Mucosa of descending colon (tissue), 3 donors: Measurements from ENCODE around the gene PRR18. TPM values are rescaled to one million over a fixed set of nuclear protein-coding genes. Genes with fewer than 3 reads are reported as not detected.

ENCODE experiments used
- ATAC-seq: fragments of 200-7000 bp; cut with Tn5 transposase; one replicate; pipeline ENCODE4 v1.9.1; 2020; ENCODE audit warnings: mild to moderate bottlenecking, moderate library complexity
- DNase-seq, 3 donors: peaks; one replicate each; pipeline ENCODE4 v3.0.0-alpha.2; 2020
- H3K36me3 ChIP-seq: fragments of 200-600 bp; one replicate; pipeline ENCODE4 v1.8.0; 2021; ENCODE audit warnings: low read depth, mild to moderate bottlenecking
- H3K4me1 ChIP-seq: fragments of 200-600 bp; one replicate; pipeline ENCODE4 v1.8.0; 2021; ENCODE audit warnings: low read depth, mild to moderate bottlenecking
- H3K4me3 ChIP-seq: fragments of 200-600 bp; one replicate; pipeline ENCODE4 v1.8.0; 2021; ENCODE audit warnings: mild to moderate bottlenecking
- H3K9me3 ChIP-seq: fragments of 200-600 bp; one replicate; pipeline ENCODE4 v1.8.0; 2021; ENCODE audit warnings: mild to moderate bottlenecking
- intact Hi-C, 2 donors: fragments of 100-400 bp; cut with DNase I in 1 of 2; cut with micrococcal nuclease in 1 of 2; formaldehyde crosslinking; loops; one replicate each; pipeline versions ENCODE4 v1.11.0 to v1.11.1; 2022; cut with DNase I, micrococcal nuclease
- total RNA-seq, 3 donors: library from RNA; stranded (reverse); fragmentation: NEBNext Ultra II Directional in 2 of 3; extraction: Animal tissue kit (Norgen Biotek cat#: 25700) in 2 of 3; gene quantifications; one replicate each; pipeline versions ENCODE4 v1.2.1 to v1.2.4, GENCODE V29; 2021 to 2023
- TF ChIP-seq, protein P1 (sequence below): fragments of 200-600 bp; IDR thresholded peaks from one replicate; pipeline ENCODE4 v1.8.0; 2022; ENCODE audit warnings: antibody characterized with exemption, mild to moderate bottlenecking
- donor health status: DM: no; HTN: no; CAD: no; lungs with moderate emphysema.
- donor health status: DM: no; HTN: no; CAD: no.
- donor health status: DM: no; HTN: yes; CAD: no.

The PRR18 gene
- total RNA-seq, 3 donors from 2014 or later = 0.13 TPM; not detected in 2

DNA sequence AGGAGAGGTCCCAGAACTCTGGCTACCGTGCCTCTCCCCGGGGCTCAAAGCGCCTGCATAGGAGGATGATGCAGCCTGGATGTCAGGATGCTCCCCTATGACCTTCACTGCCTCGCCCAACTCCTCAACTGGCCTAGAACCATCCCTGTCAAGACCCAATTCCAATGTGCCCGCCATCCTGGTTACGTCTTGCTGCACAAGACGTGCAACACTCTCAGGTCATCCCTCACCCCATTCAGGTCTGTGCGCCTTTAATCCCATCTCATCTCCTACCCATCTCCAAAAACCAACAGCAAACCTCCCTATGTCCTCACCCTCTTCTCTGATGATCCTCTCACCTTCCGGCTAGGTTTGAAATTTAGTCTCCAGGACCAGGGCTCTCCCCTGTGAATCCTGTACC is 30.7 kb upstream of the PRR18 start:
- TF ChIP-seq, protein P1, sequence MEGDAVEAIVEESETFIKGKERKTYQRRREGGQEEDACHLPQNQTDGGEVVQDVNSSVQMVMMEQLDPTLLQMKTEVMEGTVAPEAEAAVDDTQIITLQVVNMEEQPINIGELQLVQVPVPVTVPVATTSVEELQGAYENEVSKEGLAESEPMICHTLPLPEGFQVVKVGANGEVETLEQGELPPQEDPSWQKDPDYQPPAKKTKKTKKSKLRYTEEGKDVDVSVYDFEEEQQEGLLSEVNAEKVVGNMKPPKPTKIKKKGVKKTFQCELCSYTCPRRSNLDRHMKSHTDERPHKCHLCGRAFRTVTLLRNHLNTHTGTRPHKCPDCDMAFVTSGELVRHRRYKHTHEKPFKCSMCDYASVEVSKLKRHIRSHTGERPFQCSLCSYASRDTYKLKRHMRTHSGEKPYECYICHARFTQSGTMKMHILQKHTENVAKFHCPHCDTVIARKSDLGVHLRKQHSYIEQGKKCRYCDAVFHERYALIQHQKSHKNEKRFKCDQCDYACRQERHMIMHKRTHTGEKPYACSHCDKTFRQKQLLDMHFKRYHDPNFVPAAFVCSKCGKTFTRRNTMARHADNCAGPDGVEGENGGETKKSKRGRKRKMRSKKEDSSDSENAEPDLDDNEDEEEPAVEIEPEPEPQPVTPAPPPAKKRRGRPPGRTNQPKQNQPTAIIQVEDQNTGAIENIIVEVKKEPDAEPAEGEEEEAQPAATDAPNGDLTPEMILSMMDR = no peak
- H3K4me3 ChIP-seq = no peak overlapping the region
- DNase-seq (no peak), ATAC-seq (no peak)
- no peaks in the 10 kb centered on the region for H3K9me3 ChIP-seq
- intact Hi-C loops = loop anchor here in 1 of 2 donors (10.0 kb wide), 1 partner anchor 46 kb away; the partner anchor contains the start of gene MPC1
- peaks cover 30% of the 10 kb centered on the region for H3K4me1 ChIP-seq
- H3K36me3 ChIP-seq = no peaks in the 10 kb centered on the region

DNA sequence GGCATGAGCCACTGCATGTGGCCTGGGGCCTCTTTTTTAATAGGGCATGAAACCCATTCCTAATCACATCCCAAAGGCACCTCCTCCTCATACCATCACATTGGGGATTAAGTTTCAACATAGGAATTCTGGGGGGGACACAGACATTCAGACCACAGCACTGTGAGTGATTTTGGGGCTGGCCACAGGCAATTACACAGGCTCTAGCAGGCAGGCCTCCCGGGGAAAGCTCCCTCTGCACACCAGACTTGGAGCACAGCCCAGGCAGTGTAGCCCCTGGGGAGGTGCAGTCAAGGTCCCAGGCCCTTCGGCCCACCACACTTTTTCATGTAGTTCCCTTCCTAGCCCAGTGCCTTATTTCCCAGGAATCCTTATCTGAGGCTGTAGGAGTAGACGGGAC is 28.7 kb upstream of the PRR18 start:
- intact Hi-C loops = loop anchor here in 1 of 2 donors (10.0 kb wide), 1 partner anchor 48 kb away; the partner anchor contains the start of gene MPC1
- peaks cover 31% of the 10 kb centered on the region for H3K4me1 ChIP-seq
- no peak overlapping the region for H3K4me3 ChIP-seq
- TF ChIP-seq, protein P1 = no peak
- no peak for ATAC-seq
- H3K9me3 ChIP-seq = no peaks in the 10 kb centered on the region
- no peak for DNase-seq
- H3K36me3 ChIP-seq = no peaks in the 10 kb centered on the region

DNA sequence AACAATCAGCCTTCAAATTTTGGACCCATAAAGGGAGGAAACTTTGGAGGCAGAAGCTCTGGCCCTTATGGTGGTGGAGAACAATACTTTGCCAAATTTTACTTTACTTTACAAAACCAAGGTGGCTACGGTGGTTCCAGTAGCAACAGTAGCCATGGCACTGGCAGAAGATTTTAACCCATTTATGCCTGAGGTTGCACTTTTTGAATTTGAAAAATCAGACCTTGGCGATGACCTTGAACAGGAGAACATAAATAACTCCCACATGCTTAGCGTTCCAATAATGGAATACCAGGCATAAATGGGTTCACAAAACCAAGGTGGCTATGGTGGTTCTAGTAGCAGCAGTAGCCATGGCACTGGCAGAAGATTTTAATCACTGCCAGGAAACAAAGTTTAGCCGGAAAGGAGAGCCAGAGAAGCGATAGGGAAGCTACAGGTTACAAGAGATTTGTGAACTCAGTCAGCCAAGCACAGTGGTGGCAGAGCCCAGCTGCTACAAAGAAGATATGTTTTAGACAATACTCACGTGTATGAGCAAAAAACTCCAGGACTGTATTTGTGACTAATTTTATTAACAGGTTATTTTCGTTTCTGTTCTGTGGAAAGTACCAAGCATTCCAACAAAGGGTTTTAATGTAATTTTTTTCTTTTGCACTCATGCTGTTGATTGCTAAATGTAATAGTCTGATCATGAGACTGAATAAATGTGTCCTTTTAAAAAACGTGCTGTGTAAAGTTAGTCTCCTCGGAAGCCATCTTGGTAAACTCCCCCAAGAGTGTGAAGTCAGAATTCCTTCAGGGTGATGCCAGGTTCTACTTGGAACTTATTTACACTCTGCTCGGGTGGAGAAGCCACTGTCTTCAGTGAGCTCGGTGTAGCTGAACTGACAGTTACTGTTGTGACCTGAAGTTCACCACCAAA is 27.4 kb upstream of the PRR18 start:
- Histone ChIP-seq H3K36me3 (no peaks in the 10 kb centered on the region), H3K4me3 (no peak overlapping the region), H3K9me3 (no peaks in the 10 kb centered on the region), H3K4me1 (peaks cover 33% of the 10 kb centered on the region)
- ATAC-seq = no peak
- intact Hi-C loops = loop anchor here in 1 of 2 donors (10.0 kb wide), 1 partner anchor 49 kb away; the partner anchor contains the start of gene MPC1
- DNase-seq = no peak
- TF ChIP-seq, protein P1 = no peak

DNA sequence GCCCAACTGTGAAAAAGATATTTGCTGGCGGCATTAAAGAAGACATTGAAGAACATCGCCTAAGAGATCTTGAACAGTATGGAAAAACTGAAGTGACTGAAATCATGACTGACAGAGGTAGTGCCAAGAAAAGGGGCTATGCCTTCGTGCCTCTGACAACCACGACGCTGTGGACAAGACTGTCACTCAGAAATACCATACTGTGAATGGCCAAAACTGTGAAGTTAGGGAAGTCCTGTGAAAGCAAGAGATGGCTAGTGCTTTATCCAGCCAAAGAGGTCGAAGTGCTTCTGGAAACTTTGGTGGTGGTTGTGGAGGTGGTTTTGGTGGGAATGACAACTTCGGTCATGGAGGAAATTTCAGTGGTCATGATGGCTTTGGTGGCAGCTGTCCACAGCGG is 26.7 kb upstream of the PRR18 start:
- ATAC-seq (no peak), DNase-seq (no peak)
- intact Hi-C loops = loop anchor here in 1 of 2 donors (10.0 kb wide), 1 partner anchor 50 kb away; the partner anchor contains the start of gene MPC1
- no peaks in the 10 kb centered on the region for H3K9me3 ChIP-seq
- TF ChIP-seq, protein P1 = no peak
- H3K36me3 ChIP-seq = no peaks in the 10 kb centered on the region
- H3K4me1 ChIP-seq = peaks cover 32% of the 10 kb centered on the region
- H3K4me3 ChIP-seq = no peak overlapping the region

DNA sequence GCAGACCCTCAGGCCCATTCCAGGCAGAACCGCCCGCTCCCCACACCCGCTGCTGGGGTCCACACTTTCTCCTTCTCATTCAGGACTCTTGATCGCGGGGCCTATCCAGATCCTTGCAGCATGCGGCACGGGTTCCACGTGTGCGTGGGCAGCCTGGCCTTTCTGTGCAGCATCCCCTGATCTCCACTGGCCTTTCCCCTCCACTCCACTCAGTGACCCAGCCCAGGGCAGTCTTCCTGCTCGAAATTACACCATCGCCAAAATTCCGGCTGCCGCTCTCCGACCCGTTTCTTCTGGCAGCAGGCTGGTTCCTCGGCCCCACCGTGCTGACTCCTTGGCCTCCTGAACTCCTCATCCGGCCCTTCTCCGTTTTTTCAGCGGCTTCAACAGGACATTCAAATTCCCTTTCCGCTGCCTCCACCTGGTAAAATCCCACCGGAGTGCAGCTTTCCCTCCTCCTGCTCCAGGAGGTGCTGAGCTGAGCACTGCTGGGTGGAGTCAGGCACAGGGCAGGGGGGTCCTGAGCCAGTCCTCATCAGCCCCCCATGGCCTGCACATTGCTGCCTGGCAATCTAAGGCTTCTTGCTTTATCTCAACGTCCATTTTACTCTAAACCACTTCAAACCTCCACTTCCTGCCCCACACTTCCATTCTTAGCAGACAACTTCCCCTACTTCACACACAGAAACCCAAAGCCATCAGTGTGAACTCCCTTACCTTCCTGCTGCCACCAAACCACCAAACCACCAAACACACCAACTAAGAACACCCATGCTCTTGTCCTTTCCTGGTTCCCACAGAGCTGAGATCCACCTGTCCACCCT is 25.2 kb upstream of the PRR18 start:
- H3K36me3 ChIP-seq = no peaks in the 10 kb centered on the region
- peak in 1 of 3 donors; percentile 16 for DNase-seq
- intact Hi-C loops = loop anchor here in 1 of 2 donors (10.0 kb wide), 1 partner anchor 51 kb away; the partner anchor contains the start of gene MPC1

More for the DNA sequence above, 25.2 kb upstream of the PRR18 start:
- ATAC-seq = peak; percentile 55
- Histone ChIP-seq H3K4me1 (peaks cover 22% of the 10 kb centered on the region), H3K9me3 (no peaks in the 10 kb centered on the region), H3K4me3 (no peak overlapping the region)
- TF ChIP-seq, protein P1 = no peak
